Measurements from ENCODE around the gene KCTD11.
"Not testable (repeated sequence)": the region's sequence is repeated elsewhere in the genome, so short reads cannot be mapped to it uniquely, and the experiment has no call there.

Gene KCTD11

GRCh38 chr17:7322520-7323194 is 29.3 kb upstream of the KCTD11 start:
- no peak for DNase-seq (ENCODE audit: low spot score)

GRCh38 chr17:7323731-7324437 is 28.1 kb upstream of the KCTD11 start:
- DNase-seq (ENCODE audit: low spot score) = peak; percentile 78

GRCh38 chr17:7324438-7324779 is 27.6 kb upstream of the KCTD11 start:
- DNase-seq (ENCODE audit: low spot score) = no peak

- DNase-seq (ENCODE audit: low spot score) = no peak
Observed at GRCh38 chr17:7325031-7325528, 26.9 kb upstream of the KCTD11 start.

GRCh38 chr17:7326186-7326585 is 25.8 kb upstream of the KCTD11 start:
- no peak for DNase-seq (ENCODE audit: low spot score)

GRCh38 chr17:7327056-7327455 is 24.9 kb upstream of the KCTD11 start:
- DNase-seq (ENCODE audit: low spot score) = no peak

- DNase-seq (ENCODE audit: low spot score) = no peak
Observed at GRCh38 chr17:7327501-7327900, 24.5 kb upstream of the KCTD11 start.

- no peak for DNase-seq (ENCODE audit: low spot score)
Observed at GRCh38 chr17:7328009-7328408, 24.0 kb upstream of the KCTD11 start.

- DNase-seq (ENCODE audit: low spot score) = no peak
Observed at GRCh38 chr17:7328840-7329373, 23.1 kb upstream of the KCTD11 start, which contains the start of gene NEURL4. NEURL4 (minus strand) TSS chr17:7329335; CDS start chr17:7329312, 23 bp downstream.

- peak; percentile 99 for DNase-seq (ENCODE audit: low spot score)
Observed at GRCh38 chr17:7329374-7329996, 22.5 kb upstream of the KCTD11 start.

GRCh38 chr17:7329997-7330637 is 21.8 kb upstream of the KCTD11 start:
- DNase-seq (ENCODE audit: low spot score) = peak; percentile 92

GRCh38 chr17:7330638-7331015 is 21.3 kb upstream of the KCTD11 start:
- no peak for DNase-seq (ENCODE audit: low spot score)

GRCh38 chr17:7332111-7332510 is 19.9 kb upstream of the KCTD11 start:
- DNase-seq (ENCODE audit: low spot score) = no peak

GRCh38 chr17:7332600-7333069 is 19.3 kb upstream of the KCTD11 start:
- DNase-seq (ENCODE audit: low spot score) = not testable (repeated sequence)

- DNase-seq (ENCODE audit: low spot score) = no peak
Observed at GRCh38 chr17:7334938-7335538, 16.9 kb upstream of the KCTD11 start.

GRCh38 chr17:7335765-7336164 is 16.2 kb upstream of the KCTD11 start:
- not testable (repeated sequence) for DNase-seq (ENCODE audit: low spot score)

GRCh38 chr17:7336240-7337175 is 15.5 kb upstream of the KCTD11 start, which contains the start of gene ACAP1:
ACAP1 (plus strand) TSS chr17:7336529; CDS start chr17:7336735, 206 bp downstream.
- DNase-seq (ENCODE audit: low spot score) = no peak

- not testable (repeated sequence) for DNase-seq (ENCODE audit: low spot score)
Observed at GRCh38 chr17:7337600-7337999, 14.4 kb upstream of the KCTD11 start.

GRCh38 chr17:7340179-7340578 is 11.8 kb upstream of the KCTD11 start:
- DNase-seq (ENCODE audit: low spot score) = no peak

- no peak for DNase-seq (ENCODE audit: low spot score)
Observed at GRCh38 chr17:7341842-7342241, 10.1 kb upstream of the KCTD11 start.

Data from AG08396 (cell line).